GM15510 (cell line): ENCODE measurements around the gene SERAC1.

Source experiments
- POLR2A ChIP-seq: IDR thresholded peaks from 3 replicates; pipeline ENCODE4 v1.6.1; 2011; ENCODE audit warnings: borderline replicate concordance; ENCODE audit not compliant: insufficient read length; ENCODE audit errors: extremely low read depth

SERAC1 gene

GRCh38 chr6:158087224-158087867 lies 80.7 kb downstream of the SERAC1 start:
- no peak for TF ChIP-seq POLR2A

GRCh38 chr6:158086504-158087223 lies 81.4 kb downstream of the SERAC1 start:
- TF ChIP-seq POLR2A: no peak

- no peak for TF ChIP-seq POLR2A
Observed at GRCh38 chr6:158086054-158086503, 82.0 kb downstream of the SERAC1 start.

GRCh38 chr6:158085261-158086053 lies 82.6 kb downstream of the SERAC1 start:
- TF ChIP-seq POLR2A: no peak

- TF ChIP-seq POLR2A: no peak
Observed at GRCh38 chr6:158083455-158084325, 84.4 kb downstream of the SERAC1 start.

- TF ChIP-seq POLR2A: no peak
Observed at GRCh38 chr6:158081657-158081935, 86.5 kb downstream of the SERAC1 start.

- TF ChIP-seq POLR2A: no peak
Observed at GRCh38 chr6:158080849-158081656, 87.0 kb downstream of the SERAC1 start.

GRCh38 chr6:158078320-158078719 lies 89.7 kb downstream of the SERAC1 start:
- no peak for TF ChIP-seq POLR2A

- no peak for TF ChIP-seq POLR2A
Observed at GRCh38 chr6:158077676-158078075, 90.4 kb downstream of the SERAC1 start.

- no peak for TF ChIP-seq POLR2A
Observed at GRCh38 chr6:158076548-158076947, 91.5 kb downstream of the SERAC1 start.

- TF ChIP-seq POLR2A: no peak
Observed at GRCh38 chr6:158073776-158074175, 94.3 kb downstream of the SERAC1 start.

- TF ChIP-seq POLR2A: no peak
Observed at GRCh38 chr6:158072083-158072721, 95.9 kb downstream of the SERAC1 start.

GRCh38 chr6:158071121-158072082 lies 96.7 kb downstream of the SERAC1 start:
- TF ChIP-seq POLR2A: no peak

GRCh38 chr6:158070513-158070912 lies 97.5 kb downstream of the SERAC1 start:
- no peak for TF ChIP-seq POLR2A
